H7 (cell line): ENCODE results near the gene HRAS. TPM values are rescaled to one million over a fixed set of nuclear protein-coding genes. Genes with fewer than 3 reads are reported as not detected.

Experiments used
- DNase-seq: peaks from one replicate; pipeline ENCODE4 v3.0.0; 2012
- H3K27me3 ChIP-seq: 2 replicates; pipeline ENCODE4 v1.6.0; 2011; ENCODE audit warnings: mild to moderate bottlenecking, low read length; ENCODE audit not compliant: control insufficient read depth, insufficient read depth
- H3K36me3 ChIP-seq: replicated peaks from 2 replicates; pipeline ENCODE4 v1.5.1; 2011; ENCODE audit warnings: low read length; ENCODE audit not compliant: control insufficient read depth, insufficient read depth
- H3K4me3 ChIP-seq: 2 replicates; pipeline ENCODE4 v1.5.1; 2011; ENCODE audit warnings: low read depth, mild to moderate bottlenecking, control low read depth, low read length, moderate library complexity; ENCODE audit not compliant: insufficient read depth
- total RNA-seq: library from RNA; depleted of rRNA; stranded (reverse); fragments of >200 nt; shearing (Covaris generic); gene quantifications from 2 replicates; pipeline ENCODE4 v1.2.3, GENCODE V29; 2014

Gene HRAS
- total RNA-seq, 1 experiment from 2014 or later: 57.9 TPM

GRCh38 chr11:573146-573759 is 37.9 kb upstream of the HRAS start:
- Histone ChIP-seq H3K4me3 (no peak overlapping the region), H3K27me3 (peaks cover 23% of the 10 kb centered on the region), H3K36me3 (no peaks in the 10 kb centered on the region)
- no peak for DNase-seq

- H3K27me3 ChIP-seq: peaks cover 33% of the 10 kb centered on the region
- H3K36me3 ChIP-seq: no peaks in the 10 kb centered on the region
- no peak for DNase-seq
- no peak overlapping the region for H3K4me3 ChIP-seq
Observed at GRCh38 chr11:571802-572185, 36.4 kb upstream of the HRAS start.

- no peaks in the 10 kb centered on the region; the same call in 1 of the 2 replicates for H3K36me3 ChIP-seq
- peak; percentile 78 for DNase-seq
- H3K27me3 ChIP-seq: peaks cover 21% of the 10 kb centered on the region
- peak overlapping the region; percentile 46 for H3K4me3 ChIP-seq
Observed at GRCh38 chr11:569158-569885, 33.9 kb upstream of the HRAS start.

GRCh38 chr11:568306-569157 is 33.2 kb upstream of the HRAS start:
- Histone ChIP-seq H3K27me3 (peaks cover 18% of the 10 kb centered on the region), H3K36me3 (no peaks in the 10 kb centered on the region; the same call in 1 of the 2 replicates), H3K4me3 (peak overlapping the region; percentile 46)
- peak; percentile 100 for DNase-seq

- H3K27me3 ChIP-seq: peaks cover 15% of the 10 kb centered on the region; the same call in 1 of the 2 replicates
- DNase-seq: peak; percentile 76
- no peaks in the 10 kb centered on the region; the same call in 1 of the 2 replicates for H3K36me3 ChIP-seq
- H3K4me3 ChIP-seq: peak overlapping the region; percentile 46
Observed at GRCh38 chr11:567629-568292, 32.4 kb upstream of the HRAS start.

- H3K4me3 ChIP-seq: no peak overlapping the region
- H3K27me3 ChIP-seq: peaks cover 15% of the 10 kb centered on the region; the same call in 1 of the 2 replicates
- DNase-seq: no peak
- H3K36me3 ChIP-seq: no peaks in the 10 kb centered on the region; the same call in 1 of the 2 replicates
Observed at GRCh38 chr11:567011-567628, 31.7 kb upstream of the HRAS start.

GRCh38 chr11:565921-566509 is 30.6 kb upstream of the HRAS start:
- H3K36me3 ChIP-seq: no peaks in the 10 kb centered on the region; the same call in 1 of the 2 replicates
- no peak for DNase-seq
- peaks cover 18% of the 10 kb centered on the region; the same call in 1 of the 2 replicates for H3K27me3 ChIP-seq
- H3K4me3 ChIP-seq: no peak overlapping the region

- H3K4me3 ChIP-seq: no peak overlapping the region
- H3K36me3 ChIP-seq: no peaks in the 10 kb centered on the region; the same call in 1 of the 2 replicates
Observed at GRCh38 chr11:563812-564578, 28.6 kb upstream of the HRAS start.

GRCh38 chr11:563066-563811 is 27.9 kb upstream of the HRAS start:
- H3K4me3 ChIP-seq: no peak overlapping the region
- no peak for DNase-seq

More at GRCh38 chr11:563812-564578, 28.6 kb upstream of the HRAS start:
- peaks cover 16% of the 10 kb centered on the region; the same call in 1 of the 2 replicates for H3K27me3 ChIP-seq
- DNase-seq: no peak

GRCh38 chr11:562046-562645 is 26.8 kb upstream of the HRAS start:
- Histone ChIP-seq H3K4me3 (no peak overlapping the region), H3K36me3 (no peaks in the 10 kb centered on the region; the same call in 1 of the 2 replicates), H3K27me3 (peaks cover 22% of the 10 kb centered on the region)
- DNase-seq: no peak

More at GRCh38 chr11:563066-563811, 27.9 kb upstream of the HRAS start:
- no peaks in the 10 kb centered on the region; the same call in 1 of the 2 replicates for H3K36me3 ChIP-seq
- peaks cover 20% of the 10 kb centered on the region; the same call in 1 of the 2 replicates for H3K27me3 ChIP-seq

GRCh38 chr11:561148-562003 is 26.0 kb upstream of the HRAS start:
- H3K36me3 ChIP-seq: no peaks in the 10 kb centered on the region; the same call in 1 of the 2 replicates
- peak overlapping the region; percentile 77 for H3K4me3 ChIP-seq
- peak; percentile 90 for DNase-seq
- H3K27me3 ChIP-seq: peaks cover 28% of the 10 kb centered on the region
